Calu3 (cell line): ENCODE measurements around the gene KRT85. TPM values are rescaled to one million over a fixed set of nuclear protein-coding genes. Genes with fewer than 3 reads are reported as not detected.

Source experiments
- BruUV-seq: library from RNA; stranded (reverse); fragments of 400-500 nt; replicated peaks from 2 replicates; lab custom pipeline; 2021; lab: Mats Ljungman, UMichigan
- CTCF ChIA-PET: fragments of 300-600 bp; sonication (Branson Sonifier 250); formaldehyde crosslinking; loops from one replicate; lab custom pipeline; 2022; ENCODE audit warnings: antibody characterized with exemption; lab: Charles Lee
- DNase-seq: peaks from one replicate; pipeline ENCODE4 v3.0.0; 2022
- H3K27ac Mint-ChIP-seq: one replicate; pipeline ENCODE4 v1.8.0; 2022; ENCODE audit warnings: mixed read lengths; ENCODE audit not compliant: unreplicated experiment
- H3K27me3 Mint-ChIP-seq: one replicate; pipeline ENCODE4 v1.8.0; 2022; ENCODE audit warnings: mixed read lengths; ENCODE audit not compliant: unreplicated experiment
- H3K36me3 Mint-ChIP-seq: one replicate; pipeline ENCODE4 v1.8.0; 2022; ENCODE audit warnings: mild to moderate bottlenecking, moderate library complexity, mixed read lengths; ENCODE audit not compliant: insufficient read depth, unreplicated experiment
- H3K4me1 Mint-ChIP-seq: one replicate; pipeline ENCODE4 v1.8.0; 2022; ENCODE audit warnings: mild to moderate bottlenecking, low read depth, mixed read lengths; ENCODE audit not compliant: unreplicated experiment
- H3K4me3 Mint-ChIP-seq: one replicate; pipeline ENCODE4 v1.8.0; 2022; ENCODE audit warnings: mild to moderate bottlenecking, low read depth, moderate library complexity, mixed read lengths; ENCODE audit not compliant: unreplicated experiment
- H3K9me3 Mint-ChIP-seq: one replicate; pipeline ENCODE4 v1.8.0; 2022; ENCODE audit warnings: low read depth, mixed read lengths; ENCODE audit not compliant: unreplicated experiment
- CTCF ChIP-seq: fragments of 200-600 bp; IDR thresholded peaks from one replicate; pipeline ENCODE4 v1.8.0; 2022; ENCODE audit warnings: antibody characterized with exemption; ENCODE audit not compliant: unreplicated experiment
- intact Hi-C: fragments of 100-400 bp; cut with micrococcal nuclease; formaldehyde crosslinking; loops from one replicate; pipeline ENCODE4 v1.10.0; 2022; ENCODE audit not compliant: unreplicated experiment
- total RNA-seq: library from RNA; stranded (reverse); gene quantifications from 2 replicates; pipeline ENCODE4 v1.2.3, GENCODE V29; 2022

KRT85 gene
- total RNA-seq, 1 experiment from 2014 or later: not detected

GRCh38 chr12:52344111-52344510 is 23.2 kb downstream of the KRT85 start:
- Mint-ChIP-seq H3K4me1 (peaks cover 28% of the 10 kb centered on the region), H3K9me3 (no peaks in the 10 kb centered on the region), H3K4me3 (no peak overlapping the region), H3K27ac (no peak overlapping the region), H3K27me3 (peaks cover 7% of the 10 kb centered on the region), H3K36me3 (peaks cover 6% of the 10 kb centered on the region)
- BruUV-seq: no TSS peak
- TF ChIP-seq CTCF: no peak
- DNase-seq: no peak
- CTCF ChIA-PET: interaction anchor here (2.3 kb wide), 1 partner anchor 29 kb away, joined by 7 read pairs; no protein-coding TSS in a partner anchor
- intact Hi-C loops: no loop called here

GRCh38 chr12:52343550-52343949 is 23.7 kb downstream of the KRT85 start:
- Mint-ChIP-seq H3K9me3 (no peaks in the 10 kb centered on the region), H3K36me3 (peaks cover 6% of the 10 kb centered on the region), H3K27me3 (peaks cover 12% of the 10 kb centered on the region), H3K4me3 (no peak overlapping the region), H3K27ac (no peak overlapping the region), H3K4me1 (peaks cover 28% of the 10 kb centered on the region)
- intact Hi-C loops: no loop called here
- TF ChIP-seq CTCF: no peak
- CTCF ChIA-PET: no interaction called here
- no peak for DNase-seq
- no TSS peak for BruUV-seq

GRCh38 chr12:52342781-52343490 is 24.3 kb downstream of the KRT85 start:
- no peak for TF ChIP-seq CTCF
- no peak for DNase-seq
- H3K9me3 Mint-ChIP-seq: no peaks in the 10 kb centered on the region
- H3K4me3 Mint-ChIP-seq: no peak overlapping the region
- no TSS peak for BruUV-seq
- H3K27ac Mint-ChIP-seq: no peak overlapping the region
- H3K27me3 Mint-ChIP-seq: peaks cover 17% of the 10 kb centered on the region
- peaks cover 28% of the 10 kb centered on the region for H3K4me1 Mint-ChIP-seq
- peaks cover 6% of the 10 kb centered on the region for H3K36me3 Mint-ChIP-seq
- CTCF ChIA-PET: no interaction called here
- intact Hi-C loops: no loop called here

GRCh38 chr12:52341066-52341580 is 26.2 kb downstream of the KRT85 start:
- no peaks in the 10 kb centered on the region for H3K9me3 Mint-ChIP-seq
- no peak overlapping the region for H3K27ac Mint-ChIP-seq
- intact Hi-C loops: no loop called here
- no TSS peak for BruUV-seq
- no peak for TF ChIP-seq CTCF
- no peak overlapping the region for H3K4me3 Mint-ChIP-seq
- H3K27me3 Mint-ChIP-seq: peaks cover 17% of the 10 kb centered on the region
- CTCF ChIA-PET: no interaction called here
- peaks cover 6% of the 10 kb centered on the region for H3K36me3 Mint-ChIP-seq
- peaks cover 26% of the 10 kb centered on the region for H3K4me1 Mint-ChIP-seq
- no peak for DNase-seq
